ENCODE results near the gene EPHA3. TPM values are rescaled to one million over a fixed set of nuclear protein-coding genes. Genes with fewer than 3 reads are reported as not detected.

The EPHA3 gene
- total RNA-seq, 1 experiment from 2014 or later, result 0.74 TPM

GRCh38 chr3:89173546-89173945, 66.1 kb downstream of the EPHA3 start:
- TF ChIP-seq ZNF263 (CRISPR knock-in tag; IDR thresholded peaks at IDR 0.05; ENCODE audit: low read depth), result no peak
- TF ChIP-seq JAZF1 (CRISPR knock-in tag; IDR thresholded peaks at IDR 0.05), result no peak
- no peak for TF ChIP-seq NFATC4 (CRISPR knock-in tag; IDR thresholded peaks at IDR 0.05)
- TF ChIP-seq ATF6 (CRISPR knock-in tag; IDR thresholded peaks at IDR 0.05), result no peak
- no peak for DNase-seq (ENCODE audit: low spot score)
- ATAC-seq, result no peak
- H3K4me3 Mint-ChIP-seq, result no peak overlapping the region
- no peaks in the 10 kb centered on the region for H3K27me3 Mint-ChIP-seq (ENCODE audit: low read depth)
- H3K36me3 Mint-ChIP-seq, result no peaks in the 10 kb centered on the region
- no peak overlapping the region for H3K27ac Mint-ChIP-seq
- ChIA-PET POLR2A (no interaction called here), CTCF (no interaction called here)
- no peaks in the 10 kb centered on the region for H3K9me3 Mint-ChIP-seq
- H3K4me1 Mint-ChIP-seq, result peaks cover 31% of the 10 kb centered on the region

GRCh38 chr3:89179355-89180001, 72.1 kb downstream of the EPHA3 start:
- ATAC-seq, result no peak
- H3K36me3 Mint-ChIP-seq, result no peaks in the 10 kb centered on the region
- no peaks in the 10 kb centered on the region for H3K27me3 Mint-ChIP-seq (ENCODE audit: low read depth)
- H3K9me3 Mint-ChIP-seq, result no peaks in the 10 kb centered on the region
- POLR2A ChIA-PET, result interaction anchor here (0.6 to 0.7 kb wide), 3 partner anchors 526 to 772 kb away, joined by 3 to 5 read pairs (median 4); no protein-coding TSS in a partner anchor
- peaks cover 50% of the 10 kb centered on the region for H3K4me1 Mint-ChIP-seq
- CTCF ChIA-PET, result no interaction called here
- H3K27ac Mint-ChIP-seq, result no peak overlapping the region
- H3K4me3 Mint-ChIP-seq, result no peak overlapping the region
- TF ChIP-seq ZNF138 (CRISPR knock-in tag; conservative IDR thresholded peaks at IDR 0.05), result no peak
- TF ChIP-seq CTCF (IDR thresholded peaks at IDR 0.05), result no peak
- DNase-seq (ENCODE audit: low spot score), result no peak

- Mint-ChIP-seq H3K36me3 (no peaks in the 10 kb centered on the region), H3K9me3 (no peaks in the 10 kb centered on the region), H3K27ac (no peak overlapping the region), H3K27me3 (ENCODE audit: low read depth) (no peaks in the 10 kb centered on the region), H3K4me1 (peaks cover 54% of the 10 kb centered on the region), H3K4me3 (no peak overlapping the region)
- POLR2A ChIA-PET, result no interaction called here
- CTCF ChIA-PET, result no interaction called here
- ATAC-seq (no peak), DNase-seq (ENCODE audit: low spot score) (no peak)
- TF ChIP-seq USF2 (CRISPR knock-in tag; IDR thresholded peaks at IDR 0.05), result no peak
- TF ChIP-seq FOXK1 (CRISPR knock-in tag; IDR thresholded peaks at IDR 0.05), result no peak
- TF ChIP-seq CBFB (CRISPR knock-in tag; IDR thresholded peaks at IDR 0.05; ENCODE audit: low read depth), result no peak
- no peak for TF ChIP-seq AFF4 (CRISPR knock-in tag; IDR thresholded peaks at IDR 0.05; ENCODE audit: borderline replicate concordance)
- no peak for TF ChIP-seq HMGA2 (CRISPR knock-in tag; IDR thresholded peaks at IDR 0.05)
- TF ChIP-seq MAX (CRISPR knock-in tag; IDR thresholded peaks at IDR 0.05), result no peak
- no peak for TF ChIP-seq NFATC4 (CRISPR knock-in tag; IDR thresholded peaks at IDR 0.05)
- no peak for TF ChIP-seq PRDM15 (CRISPR knock-in tag; IDR thresholded peaks at IDR 0.05)
- no peak for TF ChIP-seq AR (CRISPR knock-in tag; IDR thresholded peaks at IDR 0.05)
- TF ChIP-seq PRRX2 (CRISPR knock-in tag; IDR thresholded peaks at IDR 0.05), result no peak
Measured at GRCh38 chr3:89180334-89180733, 72.9 kb downstream of the EPHA3 start.

Data from WTC11 (cell line).